ENCODE measurements around the gene NCOR2.

Gene NCOR2

DNA sequence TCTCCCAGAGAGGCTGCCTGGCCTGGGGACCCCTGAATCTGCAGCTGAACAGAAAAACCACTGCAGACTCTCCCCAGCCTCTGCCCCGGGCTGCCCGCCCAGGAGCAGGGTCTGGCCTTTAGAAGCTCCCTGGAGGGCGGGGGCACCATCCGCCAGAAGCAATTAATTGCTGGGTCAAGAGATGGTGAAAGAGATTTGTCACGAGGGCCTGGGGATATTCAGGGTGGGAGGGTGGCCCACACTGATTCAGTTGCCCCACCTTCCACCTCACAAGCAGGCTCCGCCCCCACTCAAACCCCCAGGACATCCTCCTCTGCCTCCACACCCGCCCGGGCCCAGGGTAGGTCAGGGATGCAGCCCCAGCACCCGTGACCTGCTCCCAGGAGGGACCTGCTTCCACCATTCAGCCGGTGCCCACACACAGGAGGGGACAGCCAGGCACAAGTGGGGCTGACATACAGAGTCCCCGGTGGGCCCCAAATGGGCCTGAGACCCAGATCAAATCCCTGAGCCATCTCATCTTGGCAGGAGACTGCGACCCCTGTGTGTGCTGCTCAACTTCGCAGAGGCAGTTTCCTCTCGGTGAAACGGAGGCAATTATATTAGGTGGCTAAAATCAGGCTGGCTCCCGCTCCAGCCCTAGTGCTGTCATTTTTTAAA is 23.0 kb downstream of the NCOR2 start:
- no peak for DNase-seq (ENCODE audit: low read depth in 3 of 3)

- DNase-seq (ENCODE audit: low read depth in 3 of 3), result no peak
Observed at GRCh38 chr12:124543590-124544310, 23.7 kb downstream of the NCOR2 start.

DNA sequence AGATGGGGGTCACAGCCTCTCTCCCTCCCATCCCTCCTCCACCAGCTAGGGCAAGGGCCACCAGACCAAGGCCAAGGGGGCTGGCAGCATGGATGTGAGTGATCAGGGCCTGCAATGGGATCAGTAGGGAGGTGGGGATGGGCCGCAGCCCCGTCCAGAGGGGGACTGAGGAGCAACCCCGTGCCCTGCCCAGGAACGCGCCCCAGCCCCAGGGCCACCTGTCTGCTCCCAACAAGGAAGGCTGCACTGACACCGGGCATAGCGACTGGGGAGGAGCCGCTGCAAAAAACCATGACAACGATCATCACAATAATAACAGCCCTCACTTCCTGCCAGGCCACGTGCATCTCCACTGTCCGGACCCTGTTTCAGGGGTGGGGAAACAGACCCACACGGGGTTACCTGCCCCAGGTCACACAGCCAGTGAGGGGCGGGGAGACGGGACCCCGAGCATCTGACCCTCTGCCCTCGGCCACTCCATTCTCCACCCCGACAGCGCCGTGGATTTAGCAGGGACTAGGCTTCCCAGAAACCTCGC is 24.3 kb downstream of the NCOR2 start:
- no peak for DNase-seq (ENCODE audit: low read depth in 3 of 3)

DNA sequence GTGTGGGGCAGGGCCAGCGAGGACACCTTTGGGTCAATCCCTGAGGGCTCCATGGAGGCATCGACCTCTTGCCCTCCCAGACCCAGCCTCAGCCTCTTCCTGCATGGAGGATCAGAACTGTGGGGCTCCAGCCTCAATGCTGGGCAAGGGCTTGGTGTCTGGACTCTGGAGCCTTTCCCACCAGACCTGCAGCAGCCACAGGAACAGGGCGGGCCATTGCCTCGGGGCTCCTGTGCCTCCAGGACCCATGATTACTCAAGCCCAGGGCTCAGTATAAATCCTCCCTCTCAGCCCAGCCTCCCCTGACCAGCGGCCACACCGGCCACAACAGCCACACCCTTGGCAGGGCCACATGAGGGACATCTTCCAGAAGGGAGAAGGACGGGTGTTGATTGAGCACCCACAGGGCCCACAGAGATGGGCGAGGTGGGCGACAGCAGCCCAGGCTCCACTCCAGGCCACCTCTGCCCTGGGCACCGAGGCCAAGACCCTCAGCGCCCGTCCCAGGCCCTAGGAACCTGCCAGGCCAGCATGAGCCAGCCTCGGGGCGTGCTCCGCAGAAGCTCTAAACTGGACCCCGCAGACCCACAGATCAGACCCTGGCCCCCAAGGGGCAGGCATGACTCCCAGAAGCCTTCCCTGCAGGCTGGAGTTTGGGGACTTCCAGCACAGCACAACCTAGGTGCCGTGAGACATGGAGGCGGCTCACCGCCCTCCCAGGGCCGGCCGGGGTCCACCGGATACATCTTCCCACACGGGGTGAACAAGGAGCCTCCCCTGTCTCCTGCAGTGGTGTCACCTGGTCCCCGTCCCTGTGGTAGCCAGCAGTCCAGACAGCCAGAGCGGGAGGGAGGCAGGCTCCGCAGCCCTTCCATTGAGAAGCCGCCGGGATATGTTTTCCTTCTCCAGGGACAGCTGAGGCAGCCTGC is 25.1 kb downstream of the NCOR2 start:
- no peak for DNase-seq (ENCODE audit: low read depth in 3 of 3)

- no peak for DNase-seq (ENCODE audit: low read depth in 3 of 3)
Observed at GRCh38 chr12:124541322-124541721, 26.1 kb downstream of the NCOR2 start.

DNA sequence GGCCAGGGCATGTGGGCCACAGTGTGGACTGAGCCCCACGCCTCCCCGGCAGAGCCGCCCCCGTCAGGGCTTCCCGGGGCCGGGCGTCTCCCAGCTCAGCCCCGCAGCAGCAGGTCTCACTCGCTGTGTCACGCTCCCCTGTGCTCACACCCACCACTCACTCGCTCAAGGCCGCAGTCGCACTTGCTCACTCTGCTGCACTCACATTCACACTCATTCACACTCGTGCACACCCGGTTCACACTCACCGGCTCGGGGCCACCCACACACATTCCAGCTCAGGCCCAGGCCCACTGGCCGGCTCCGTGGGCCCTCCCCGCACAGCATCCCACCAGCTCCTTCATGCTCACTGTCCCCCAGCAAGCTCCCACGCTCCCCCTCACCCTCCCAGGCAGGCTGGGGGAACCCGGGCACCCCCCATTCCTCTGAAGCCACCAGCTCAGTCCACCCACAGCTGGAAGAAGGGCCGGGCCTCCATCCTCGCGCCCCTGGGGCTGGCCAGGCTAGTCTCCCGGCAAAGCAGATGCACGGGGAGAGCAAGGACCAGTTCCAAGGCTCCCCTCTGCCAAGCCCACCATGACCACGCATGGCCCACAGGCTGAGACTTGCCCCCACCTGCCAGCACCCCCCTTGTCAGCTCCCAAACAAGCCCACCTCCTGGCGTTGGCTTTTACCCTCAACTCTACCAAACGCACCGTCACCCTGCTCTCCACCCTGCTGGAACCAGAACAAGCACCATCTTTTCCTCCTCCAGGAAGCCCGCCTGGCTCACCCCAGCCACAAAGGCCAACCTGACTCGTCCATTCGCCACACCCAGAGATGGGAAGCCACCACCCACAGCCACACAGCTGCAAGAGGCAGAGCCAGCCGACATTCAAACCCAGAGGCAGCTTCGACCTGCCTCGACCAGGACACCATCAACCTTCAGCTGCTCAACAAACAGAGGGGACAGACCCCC is 28.0 kb downstream of the NCOR2 start:
- DNase-seq (ENCODE audit: low read depth in 3 of 3), result no peak

DNA sequence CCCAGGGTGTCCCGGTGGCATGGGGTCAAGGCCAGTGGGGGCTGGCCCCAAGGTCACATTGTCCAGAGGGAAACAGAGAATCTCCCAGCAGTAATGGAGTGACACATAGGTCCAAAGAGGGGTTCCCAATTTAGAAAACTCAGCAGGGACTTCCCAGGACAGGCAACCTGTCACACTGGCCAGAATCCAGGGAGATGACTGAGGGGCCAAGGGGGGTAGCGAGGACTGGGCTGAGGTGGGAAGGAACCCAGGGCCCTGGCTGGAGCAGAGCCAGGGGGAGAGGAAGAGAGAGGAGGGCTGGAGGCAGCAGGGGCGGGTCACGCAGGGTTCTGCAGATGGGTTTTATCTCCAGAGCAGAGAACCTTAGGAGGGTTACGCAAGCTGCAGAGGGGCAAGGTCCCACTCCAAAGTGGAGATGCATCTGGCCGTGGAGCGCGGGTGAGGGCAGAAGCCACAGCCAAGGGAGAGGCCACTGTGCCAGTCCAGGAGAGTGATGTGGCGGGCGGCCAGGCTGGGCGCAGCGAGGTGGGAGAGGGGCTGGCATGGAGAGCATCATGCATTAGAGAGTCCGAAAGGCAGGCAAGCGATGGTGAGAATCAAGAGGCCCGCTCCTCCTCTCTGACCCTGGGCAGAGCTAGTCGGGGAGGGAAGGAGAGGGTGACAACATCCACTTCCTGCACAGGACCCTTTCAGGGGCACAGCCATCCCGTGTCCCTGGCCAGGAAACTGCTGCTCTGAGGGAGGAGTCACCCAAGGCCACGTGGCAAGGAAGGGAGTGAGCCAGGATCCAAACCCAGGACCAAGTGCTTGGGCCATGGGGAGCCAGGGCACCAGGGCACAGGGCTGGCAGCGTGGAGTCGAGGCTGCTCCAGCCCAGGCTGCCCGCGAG is 29.0 kb downstream of the NCOR2 start:
- no peak for DNase-seq (ENCODE audit: low read depth in 3 of 3)

DNA sequence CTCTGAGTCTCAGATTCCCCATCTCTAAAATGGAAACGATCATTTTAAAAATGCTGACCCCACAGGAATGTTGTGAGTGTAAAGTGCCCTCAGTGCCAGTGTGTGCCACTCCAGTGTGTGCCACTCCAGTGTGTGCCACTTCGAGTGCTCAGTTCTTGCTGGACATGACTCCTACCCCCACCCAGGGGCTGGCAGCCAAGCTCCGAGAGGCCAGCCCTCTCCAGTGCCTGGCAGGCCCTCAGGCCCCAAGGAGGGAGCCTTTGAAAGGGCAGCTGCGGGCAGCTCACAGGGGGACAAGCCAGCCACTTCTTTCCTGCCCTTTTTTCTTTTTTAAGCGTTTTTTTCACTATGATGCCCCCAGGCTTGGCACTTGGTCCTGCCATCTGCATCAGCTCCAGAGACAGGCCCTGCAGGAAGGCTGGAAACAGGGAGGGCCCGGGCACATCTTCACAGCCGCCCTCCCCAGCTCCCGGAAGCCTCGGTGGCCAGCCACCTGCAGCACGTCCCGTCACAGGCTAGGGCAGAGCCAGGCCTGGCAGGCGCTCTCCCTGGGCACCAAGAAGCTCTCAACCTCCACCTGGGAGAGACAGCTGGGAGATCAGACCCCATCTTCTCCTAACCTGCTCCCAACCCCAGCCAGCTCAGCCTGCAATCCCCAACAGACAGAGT is 29.8 kb downstream of the NCOR2 start:
- DNase-seq (ENCODE audit: low read depth in 3 of 3), result no peak

DNA sequence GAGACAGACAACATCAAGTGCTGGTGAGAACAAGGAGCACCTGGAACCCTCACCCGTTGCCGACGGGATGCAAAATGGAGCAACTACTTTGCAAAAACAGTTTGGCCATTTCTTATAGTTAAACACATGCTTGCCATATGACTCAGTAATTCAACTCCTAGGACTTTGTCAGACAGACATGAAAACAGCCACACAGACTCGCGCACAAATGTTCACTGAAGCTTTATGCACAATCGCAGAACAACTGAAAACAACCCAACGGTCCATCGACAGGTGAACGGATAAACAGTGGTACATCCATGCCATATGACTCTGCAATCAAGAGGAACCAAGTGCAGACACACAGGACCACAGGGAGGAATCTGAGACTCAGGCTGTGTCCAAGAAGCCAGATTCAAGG is 30.8 kb downstream of the NCOR2 start:
- DNase-seq (ENCODE audit: low read depth in 3 of 3), result no peak

- no peak for DNase-seq (ENCODE audit: low read depth in 3 of 3)
Observed at GRCh38 chr12:124534776-124535740, 32.4 kb downstream of the NCOR2 start.

GRCh38 chr12:124533456-124533855 is 34.0 kb downstream of the NCOR2 start:
- no peak for DNase-seq (ENCODE audit: low read depth in 3 of 3)

DNA sequence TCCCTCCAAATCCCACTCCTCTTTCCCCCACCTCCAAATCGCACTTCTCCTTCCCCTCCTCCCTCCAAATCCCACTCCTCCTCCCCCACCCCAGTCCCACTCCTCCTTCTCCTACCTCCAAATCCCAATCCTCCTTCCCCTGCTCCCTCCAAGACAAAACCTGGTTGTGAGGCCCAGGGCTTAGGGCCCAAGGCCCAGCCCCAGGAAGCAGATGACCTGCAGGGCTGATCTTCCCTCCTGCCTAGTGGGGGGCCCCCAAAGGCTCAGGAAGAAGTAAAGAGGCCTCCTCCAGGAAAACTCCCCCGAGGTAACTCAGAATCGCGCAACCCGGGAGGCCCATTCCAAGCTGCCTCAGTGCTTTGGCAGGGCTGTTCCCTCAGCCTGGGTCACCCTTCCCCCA is 34.4 kb downstream of the NCOR2 start:
- DNase-seq (ENCODE audit: low read depth in 3 of 3), result no peak

- no peak for DNase-seq (ENCODE audit: low read depth in 3 of 3)
Observed at GRCh38 chr12:124532331-124532750, 35.1 kb downstream of the NCOR2 start.

DNA sequence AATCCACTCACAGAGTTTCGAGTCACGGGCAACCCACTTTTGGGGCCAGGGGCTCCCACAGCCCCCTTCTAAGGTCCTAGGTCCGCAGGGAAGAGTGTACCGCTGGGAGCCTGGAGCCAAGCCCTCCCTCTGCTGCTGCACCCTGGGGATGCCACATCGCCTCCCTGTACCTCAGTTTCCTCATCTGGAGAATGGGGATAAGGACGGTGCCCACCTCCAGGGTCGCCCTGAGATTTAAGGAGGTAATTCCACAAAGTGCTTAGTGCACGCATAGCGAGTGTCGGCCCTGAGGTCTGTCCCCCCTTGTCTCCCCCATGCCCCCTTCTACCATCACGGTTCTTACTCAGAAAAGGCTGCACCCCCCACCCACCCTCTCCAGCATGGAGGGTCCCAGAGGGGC is 35.5 kb downstream of the NCOR2 start:
- DNase-seq (ENCODE audit: low read depth in 3 of 3), result no peak

GRCh38 chr12:124531281-124531745 is 36.1 kb downstream of the NCOR2 start:
- no peak for DNase-seq (ENCODE audit: low read depth in 3 of 3)

DNA sequence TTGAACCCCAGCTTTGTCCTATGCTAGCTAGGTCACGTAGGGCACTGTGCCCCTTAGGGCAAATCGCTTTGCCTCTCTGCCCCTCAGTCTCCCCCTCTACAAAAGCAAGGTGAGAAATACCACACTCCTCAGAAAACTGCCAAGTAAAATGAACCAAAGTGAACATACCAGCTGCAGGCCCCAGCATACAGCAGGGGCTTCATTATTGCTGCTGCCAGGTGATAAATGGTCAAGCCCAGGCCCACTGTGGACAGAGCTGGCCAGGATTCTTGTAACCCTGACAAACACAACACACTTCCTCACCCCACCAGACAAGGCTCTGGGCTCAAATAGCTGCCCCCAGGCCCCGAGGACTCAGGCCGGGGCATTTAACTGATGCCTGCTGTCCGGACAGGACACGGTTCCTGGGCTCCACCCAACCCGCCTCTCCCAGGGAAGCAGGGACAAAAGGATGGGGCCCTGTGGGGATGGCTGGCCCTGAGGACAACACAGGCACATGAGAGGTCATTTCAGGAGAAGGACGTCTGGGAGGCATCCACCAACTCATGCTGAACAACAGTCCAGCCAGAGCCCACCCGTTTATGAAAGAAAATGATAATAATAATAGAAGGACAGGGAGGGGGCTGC is 36.7 kb downstream of the NCOR2 start:
- DNase-seq (ENCODE audit: low read depth in 3 of 3), result no peak

DNA sequence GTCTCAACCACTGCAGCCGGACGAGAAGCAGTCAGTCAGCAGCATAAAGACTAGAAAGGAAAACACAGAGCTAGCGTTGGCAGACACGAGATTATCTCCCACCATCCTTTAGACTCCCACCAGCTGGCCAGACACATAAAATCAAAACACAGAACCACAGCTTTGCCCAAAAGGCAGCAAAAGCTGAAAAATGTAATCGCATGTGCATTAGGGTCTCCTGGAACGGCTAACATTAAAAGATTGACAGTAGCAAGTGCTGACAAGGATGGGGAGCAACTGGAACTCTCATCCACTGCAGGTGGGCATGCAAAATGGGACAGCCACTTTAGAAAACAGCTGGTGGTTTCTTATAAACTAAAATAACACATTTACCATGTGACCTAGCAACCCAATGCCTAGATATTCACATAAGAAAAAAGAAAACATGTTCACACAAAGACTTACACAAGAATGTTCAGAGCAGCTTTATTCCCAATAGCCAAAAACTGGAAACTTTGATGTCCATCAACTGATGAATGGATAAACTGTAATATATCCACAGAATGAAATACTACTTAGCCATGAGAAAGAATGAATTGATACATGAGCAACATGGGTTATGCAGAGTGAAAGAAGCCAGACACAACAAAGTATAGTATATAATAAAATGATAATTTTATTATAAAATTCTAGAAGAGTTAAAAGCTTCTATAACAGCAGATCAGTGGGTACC is 37.7 kb downstream of the NCOR2 start:
- no peak for DNase-seq (ENCODE audit: low read depth in 3 of 3)
